ENCODE data around the gene FKBP5. TPM values are rescaled to one million over a fixed set of nuclear protein-coding genes. Genes with fewer than 3 reads are reported as not detected.

Gene FKBP5
- total and polyA plus RNA-seq, 9 of the 15 experiments (the other 6 are each of a cell fraction or from before 2014, with no cell fraction given) = 32.7 to 151 (median 75.0) TPM

DNA sequence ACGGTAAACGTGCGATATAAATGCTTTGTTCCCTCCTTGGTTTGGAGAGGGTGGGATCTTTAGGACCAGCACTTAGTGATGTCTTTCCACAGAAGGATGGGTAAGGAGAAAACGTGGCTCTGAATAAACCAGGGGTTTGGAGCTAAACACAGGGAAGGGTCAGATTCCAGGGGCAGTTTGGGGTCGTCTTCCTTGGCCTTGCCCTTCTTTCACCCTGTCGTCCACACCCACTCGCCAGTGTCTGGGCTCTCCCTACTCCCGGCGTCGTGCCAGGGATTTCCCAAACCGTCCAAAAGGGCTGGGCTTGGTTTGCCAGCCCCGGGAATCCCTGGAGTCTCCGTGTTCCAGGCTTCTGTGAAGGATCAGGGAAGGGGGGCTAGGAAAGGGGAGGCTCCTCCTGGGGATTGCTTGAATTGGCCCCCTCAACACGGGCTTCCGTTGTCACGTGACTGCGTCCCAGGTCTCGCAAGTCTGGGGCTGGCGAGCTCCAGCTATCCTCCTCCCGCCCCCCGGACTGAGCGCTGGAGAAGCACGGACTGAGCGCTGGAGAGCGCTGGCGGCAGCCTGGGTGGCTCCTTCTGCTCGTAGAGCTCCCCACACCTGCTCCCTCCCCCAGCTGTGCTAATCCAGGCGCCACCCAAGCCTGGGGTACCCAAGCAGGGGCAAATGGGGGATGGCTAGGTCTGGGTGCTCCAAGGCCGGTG, 38.7 kb upstream of the FKBP5 start (continued):
- TF ChIP-seq FOXA3 (CRISPR knock-in tag; conservative IDR thresholded peaks at IDR 0.05 in 1 of 2, IDR thresholded peaks at IDR 0.05 in 1 of 2) (0 out of 4 replicates have a peak, but pooled peaks of 1 of the 2 experiments have one; percentile 5), CGGBP1 (CRISPR knock-in tag; IDR thresholded peaks at IDR 0.05) (no peak), SMARCA4 (IDR thresholded peaks at IDR 0.05) (0 out of 2 replicates have a peak, but pooled peaks have one; percentile 10), COPS2 (conservative IDR thresholded peaks at IDR 0.05) (no peak), ZBTB2 (IDR thresholded peaks at IDR 0.05) (0 out of 2 replicates have a peak, but pooled peaks have one; percentile 10), GATAD2A (IDR thresholded peaks at IDR 0.05) (peak; percentile 60; the same call in 1 of the 2 replicates), NFIC (IDR thresholded peaks at IDR 0.05) (no peak), TOE1 (IDR thresholded peaks at IDR 0.05; ENCODE audit: borderline replicate concordance) (peak; percentile 99), TOE1 (CRISPR knock-in tag; IDR thresholded peaks at IDR 0.05; ENCODE audit: borderline replicate concordance, low read depth) (no peak), DPF2 (IDR thresholded peaks at IDR 0.05) (no peak), HDAC2 (IDR thresholded peaks at IDR 0.05) (peak; percentile 60; the same call in 1 of the 2 replicates), REST (IDR thresholded peaks at IDR 0.05; ENCODE audit: borderline replicate concordance) (peak; percentile 65), REST (CRISPR knock-in tag; IDR thresholded peaks at IDR 0.05; ENCODE audit: low read depth) (no peak), ZNF316 (IDR thresholded peaks at IDR 0.05) (no peak), MTA3 (IDR thresholded peaks at IDR 0.05; ENCODE audit: borderline replicate concordance) (peak; percentile 8; the same call in 1 of the 2 replicates)
- TF ChIP-seq, protein P1, sequence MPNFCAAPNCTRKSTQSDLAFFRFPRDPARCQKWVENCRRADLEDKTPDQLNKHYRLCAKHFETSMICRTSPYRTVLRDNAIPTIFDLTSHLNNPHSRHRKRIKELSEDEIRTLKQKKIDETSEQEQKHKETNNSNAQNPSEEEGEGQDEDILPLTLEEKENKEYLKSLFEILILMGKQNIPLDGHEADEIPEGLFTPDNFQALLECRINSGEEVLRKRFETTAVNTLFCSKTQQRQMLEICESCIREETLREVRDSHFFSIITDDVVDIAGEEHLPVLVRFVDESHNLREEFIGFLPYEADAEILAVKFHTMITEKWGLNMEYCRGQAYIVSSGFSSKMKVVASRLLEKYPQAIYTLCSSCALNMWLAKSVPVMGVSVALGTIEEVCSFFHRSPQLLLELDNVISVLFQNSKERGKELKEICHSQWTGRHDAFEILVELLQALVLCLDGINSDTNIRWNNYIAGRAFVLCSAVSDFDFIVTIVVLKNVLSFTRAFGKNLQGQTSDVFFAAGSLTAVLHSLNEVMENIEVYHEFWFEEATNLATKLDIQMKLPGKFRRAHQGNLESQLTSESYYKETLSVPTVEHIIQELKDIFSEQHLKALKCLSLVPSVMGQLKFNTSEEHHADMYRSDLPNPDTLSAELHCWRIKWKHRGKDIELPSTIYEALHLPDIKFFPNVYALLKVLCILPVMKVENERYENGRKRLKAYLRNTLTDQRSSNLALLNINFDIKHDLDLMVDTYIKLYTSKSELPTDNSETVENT (CRISPR knock-in tag; IDR thresholded peaks at IDR 0.05) = 0 out of 2 replicates have a peak, but pooled peaks have one; percentile 5
